Astrocyte of the hippocampus (primary cell): Measurements from ENCODE around the gene CDH13.

ENCODE experiments used
- DNase-seq: peaks from one replicate; pipeline ENCODE4 v3.0.0; 2011; ENCODE audit warnings: low read depth, low spot score

The CDH13 gene

GRCh38 chr16:83742124-83742899 lies 1115.5 kb downstream of the CDH13 start:
- peak; percentile 16 for DNase-seq

GRCh38 chr16:83743241-83743640 lies 1116.5 kb downstream of the CDH13 start:
- no peak for DNase-seq

- DNase-seq, result no peak
Measured at GRCh38 chr16:83743720-83744119, 1117.0 kb downstream of the CDH13 start.

- DNase-seq, result peak; percentile 13
Measured at GRCh38 chr16:83744441-83744981, 1117.7 kb downstream of the CDH13 start.

GRCh38 chr16:83746611-83747010 lies 1119.8 kb downstream of the CDH13 start:
- DNase-seq, result no peak

GRCh38 chr16:83747936-83748335 lies 1121.2 kb downstream of the CDH13 start:
- DNase-seq, result no peak

- DNase-seq, result no peak
Measured at GRCh38 chr16:83755391-83755790, 1128.6 kb downstream of the CDH13 start.

GRCh38 chr16:83762141-83762991 lies 1135.6 kb downstream of the CDH13 start:
- no peak for DNase-seq

GRCh38 chr16:83762992-83763358 lies 1136.2 kb downstream of the CDH13 start:
- no peak for DNase-seq

GRCh38 chr16:83768986-83769385 lies 1142.2 kb downstream of the CDH13 start:
- no peak for DNase-seq

GRCh38 chr16:83769397-83770008 lies 1142.7 kb downstream of the CDH13 start:
- DNase-seq, result no peak

- DNase-seq, result peak; percentile 48
Measured at GRCh38 chr16:83771306-83771942, 1144.7 kb downstream of the CDH13 start.

- no peak for DNase-seq
Measured at GRCh38 chr16:83772806-83773205, 1146.0 kb downstream of the CDH13 start.

GRCh38 chr16:83774066-83774465 lies 1147.3 kb downstream of the CDH13 start:
- no peak for DNase-seq

GRCh38 chr16:83776944-83777343 lies 1150.2 kb downstream of the CDH13 start:
- no peak for DNase-seq

- peak; percentile 71 for DNase-seq
Measured at GRCh38 chr16:83779886-83780285, 1153.1 kb downstream of the CDH13 start.

- DNase-seq, result peak; percentile 8
Measured at GRCh38 chr16:83785455-83785854, 1158.7 kb downstream of the CDH13 start.

GRCh38 chr16:83789642-83790401 lies 1163.1 kb downstream of the CDH13 start:
- DNase-seq, result no peak

- no peak for DNase-seq
Measured at GRCh38 chr16:83791916-83792315, 1165.1 kb downstream of the CDH13 start.

GRCh38 chr16:83792391-83792790 lies 1165.6 kb downstream of the CDH13 start:
- DNase-seq, result no peak

GRCh38 chr16:83793179-83793578 lies 1166.4 kb downstream of the CDH13 start:
- DNase-seq, result no peak
